H9 (cell line): ENCODE data around the gene CYBRD1. TPM values are rescaled to one million over a fixed set of nuclear protein-coding genes. Genes with fewer than 3 reads are reported as not detected.

Experiments
- DNase-seq: peaks from one replicate; pipeline ENCODE4 v3.0.0-alpha.2; 2017
- H2AFZ ChIP-seq: one replicate; pipeline ENCODE4 v1.6.1; 2013; ENCODE audit warnings: mild to moderate bottlenecking, low read length, control low read depth, moderate library complexity
- H2AK5ac ChIP-seq: 2 replicates; pipeline ENCODE4 v1.6.1; 2013; ENCODE audit warnings: low read length, control low read depth, mixed read lengths; ENCODE audit not compliant: insufficient read length
- H2BK120ac ChIP-seq: one replicate; pipeline ENCODE4 v1.6.1; 2013; ENCODE audit warnings: low read depth, mild to moderate bottlenecking, low read length, control low read depth, inconsistent platforms; ENCODE audit not compliant: poor library complexity, severe bottlenecking
- H2BK12ac ChIP-seq: 2 replicates; pipeline ENCODE4 v1.6.1; 2013; ENCODE audit warnings: low read length, control low read depth, mixed read lengths, low read depth; ENCODE audit not compliant: insufficient read length
- H2BK15ac ChIP-seq: 2 replicates; pipeline ENCODE4 v1.6.1; 2013; ENCODE audit warnings: low read depth, low read length, control low read depth
- H2BK20ac ChIP-seq: one replicate; pipeline ENCODE4 v1.6.1; 2013; ENCODE audit warnings: low read depth, mild to moderate bottlenecking, low read length, control low read depth, inconsistent platforms; ENCODE audit not compliant: poor library complexity, severe bottlenecking
- H2BK5ac ChIP-seq: 2 replicates; pipeline ENCODE4 v1.6.1; 2013; ENCODE audit warnings: low read length, control low read depth, mixed read lengths; ENCODE audit not compliant: insufficient read length
- H3K14ac ChIP-seq: 2 replicates; pipeline ENCODE4 v1.6.1; 2013; ENCODE audit warnings: low read length, control low read depth; ENCODE audit not compliant: insufficient read depth
- H3K18ac ChIP-seq: 2 replicates; pipeline ENCODE4 v1.6.1; 2013; ENCODE audit warnings: low read depth, mild to moderate bottlenecking, mixed read lengths, low read length, control low read depth; ENCODE audit not compliant: insufficient read length
- H3K23ac ChIP-seq: 2 replicates; pipeline ENCODE4 v1.6.1; 2013; ENCODE audit warnings: low read length, control low read depth, mixed read lengths, low read depth; ENCODE audit not compliant: insufficient read length
- H3K23me2 ChIP-seq: 2 replicates; pipeline ENCODE4 v1.6.1; 2013; ENCODE audit warnings: low read depth, mild to moderate bottlenecking, mixed read lengths, low read length, control low read depth; ENCODE audit not compliant: insufficient read length, poor library complexity, severe bottlenecking
- H3K27ac ChIP-seq: 2 replicates; pipeline ENCODE4 v1.5.1; 2013; ENCODE audit warnings: low read length, control low read depth, mixed read lengths, low read depth; ENCODE audit not compliant: insufficient read length
- H3K27me3 ChIP-seq: 2 replicates; pipeline ENCODE4 v1.6.1; 2013; ENCODE audit warnings: low read length, control low read depth, inconsistent platforms; ENCODE audit not compliant: insufficient read depth
- H3K4ac ChIP-seq: 2 replicates; pipeline ENCODE4 v1.6.1; 2013; ENCODE audit warnings: low read depth, mild to moderate bottlenecking, control low read depth, inconsistent platforms, low read length, moderate library complexity
- H3K4me1 ChIP-seq: 2 replicates; pipeline ENCODE4 v1.6.1; 2013; ENCODE audit warnings: low read length, control low read depth, inconsistent platforms; ENCODE audit not compliant: insufficient read depth
- H3K4me2 ChIP-seq: 2 replicates; pipeline ENCODE4 v1.6.1; 2013; ENCODE audit warnings: low read length, control low read depth, mixed read lengths; ENCODE audit not compliant: insufficient read length, insufficient read depth
- H3K56ac ChIP-seq: 2 replicates; pipeline ENCODE4 v1.6.1; 2013; ENCODE audit warnings: low read depth, mild to moderate bottlenecking, mixed read lengths, low read length, control low read depth; ENCODE audit not compliant: insufficient read length
- H3K79me1 ChIP-seq: 2 replicates; pipeline ENCODE4 v1.6.1; 2013; ENCODE audit warnings: low read depth, mild to moderate bottlenecking, moderate library complexity, low read length, control low read depth, inconsistent platforms; ENCODE audit not compliant: insufficient read depth, poor library complexity, severe bottlenecking
- H3K79me2 ChIP-seq: 2 replicates; pipeline ENCODE4 v1.6.1; 2013; ENCODE audit warnings: low read length, control low read depth, inconsistent platforms; ENCODE audit not compliant: insufficient read depth
- H3K9ac ChIP-seq: 2 replicates; pipeline ENCODE4 v1.6.1; 2013; ENCODE audit warnings: low read length, control low read depth, mixed read lengths; ENCODE audit not compliant: insufficient read length; ENCODE audit errors: extremely low read depth
- H3K9me3 ChIP-seq: one replicate; pipeline ENCODE4 v1.6.1; 2013; ENCODE audit warnings: low read depth, low read length, inconsistent platforms; ENCODE audit not compliant: control insufficient read depth
- H3T11ph ChIP-seq: one replicate; pipeline ENCODE4 v1.6.1; 2013; ENCODE audit warnings: mild to moderate bottlenecking, low read length, control low read depth, inconsistent platforms
- H4K20me1 ChIP-seq: one replicate; pipeline ENCODE4 v1.6.1; 2013; ENCODE audit not compliant: control insufficient read depth, insufficient read length, insufficient read depth
- H4K5ac ChIP-seq: 2 replicates; pipeline ENCODE4 v1.6.1; 2013; ENCODE audit warnings: low read depth, mild to moderate bottlenecking, mixed read lengths, low read length, control low read depth; ENCODE audit not compliant: insufficient read length
- H4K8ac ChIP-seq: replicated peaks from 2 replicates; pipeline ENCODE4 v1.6.1; 2013; ENCODE audit warnings: low read length, control low read depth, mixed read lengths, low read depth; ENCODE audit not compliant: insufficient read length
- H4K91ac ChIP-seq: 2 replicates; pipeline ENCODE4 v1.6.1; 2013; ENCODE audit warnings: low read depth, mild to moderate bottlenecking, moderate library complexity, mixed read lengths, low read length, control low read depth; ENCODE audit not compliant: insufficient read length
- H3K27ac Mint-ChIP-seq, 3 experiments: 2 replicates in 2 of 3; 3 replicates in 1 of 3; pipeline ENCODE4 v1.8.0; 2020 to 2021; ENCODE audit warnings: mixed read lengths in 3 of 3, mild to moderate bottlenecking in 1 of 3, moderate library complexity in 1 of 3
- H3K27me3 Mint-ChIP-seq: 2 replicates; pipeline ENCODE4 v1.8.0; 2021; ENCODE audit warnings: low read depth, mild to moderate bottlenecking, moderate library complexity, mixed read lengths
- H3K36me3 Mint-ChIP-seq, 3 experiments: 2 replicates in 2 of 3; 3 replicates in 1 of 3; pipeline ENCODE4 v1.8.0; 2020 to 2021; ENCODE audit warnings: low read depth in 3 of 3, mixed read lengths in 3 of 3; ENCODE audit not compliant: insufficient read depth in 1 of 3
- H3K4me1 Mint-ChIP-seq, 2 experiments: 2 replicates each; pipeline ENCODE4 v1.8.0; 2020; ENCODE audit warnings: mixed read lengths in 2 of 2
- H3K4me3 Mint-ChIP-seq, 2 experiments: 2 replicates in 1 of 2; 3 replicates in 1 of 2; pipeline ENCODE4 v1.8.0; 2020 to 2021; ENCODE audit warnings: mild to moderate bottlenecking in 2 of 2, mixed read lengths in 2 of 2, moderate library complexity in 1 of 2
- H3K9me3 Mint-ChIP-seq, 2 experiments: 2 replicates in 1 of 2; 3 replicates in 1 of 2; pipeline ENCODE4 v1.8.0; 2020; ENCODE audit warnings: mild to moderate bottlenecking in 2 of 2, mixed read lengths in 2 of 2, moderate library complexity in 1 of 2
- WGBS: extraction: QIAGEN DNeasy Blood & Tissue Kit; methylation state at CpG from one replicate; pipeline ENCODE4 v1.1.7; 2013; ENCODE audit warnings: missing lambda C conversion rate, low lambda C conversion rate, mixed read lengths; ENCODE audit not compliant: insufficient read length; ENCODE audit errors: extremely low coverage; 5-methylcytosine and 5-hydroxymethylcytosine counted together
- total RNA-seq: library from RNA; stranded (reverse); gene quantifications from 2 replicates; pipeline ENCODE4 v1.2.1, GENCODE V29; 2021
- TF ChIP-seq, protein P1 (sequence below): fragments of 200-600 bp; sonication (generic); conservative IDR thresholded peaks from 3 replicates; pipeline ENCODE4 v1.8.0; 2021; ENCODE audit warnings: antibody characterized with exemption, mild to moderate bottlenecking

CYBRD1 gene
- total RNA-seq, 1 experiment from 2014 or later: 3.6 TPM

DNA sequence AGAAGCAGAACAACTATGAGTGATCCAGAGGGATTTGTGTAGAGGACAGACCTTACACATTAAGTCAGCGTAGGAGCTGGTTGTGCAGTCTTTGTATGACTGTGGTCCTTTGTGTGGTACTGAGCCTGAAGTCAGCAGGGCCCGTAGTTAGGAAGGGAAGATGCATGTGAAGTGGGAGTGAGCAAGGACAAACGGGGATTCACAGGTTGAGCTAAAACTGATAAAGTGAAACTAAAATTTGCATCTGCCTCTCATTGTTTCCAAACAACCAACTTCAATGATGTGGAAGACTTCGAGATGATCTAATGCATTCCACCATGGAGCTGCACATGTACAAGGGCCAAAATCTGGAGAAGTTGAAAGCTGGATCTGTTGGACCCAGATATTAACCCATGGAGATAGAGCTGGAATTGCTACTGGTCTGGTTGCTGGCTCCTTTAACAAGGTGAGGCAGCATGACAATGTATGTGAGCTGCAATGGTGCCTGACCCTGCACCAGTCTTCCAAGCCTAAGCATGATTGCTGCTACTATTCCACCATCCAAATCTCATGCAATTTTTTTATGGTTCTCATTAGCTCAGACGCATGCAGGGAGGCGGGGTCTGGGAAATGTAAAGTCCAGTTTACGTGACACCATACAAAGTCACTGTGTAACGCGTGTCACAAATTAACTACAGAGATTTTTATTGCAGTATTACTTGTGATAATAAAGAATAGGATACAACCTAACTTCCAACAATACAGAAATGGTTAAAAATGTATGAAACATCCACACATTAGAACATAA is 12.1 kb upstream of the CYBRD1 start:
- no peaks in the 10 kb centered on the region; a peak in 1 of 7 replicates for H3K36me3 Mint-ChIP-seq
- no peaks in the 10 kb centered on the region for H3K79me2 ChIP-seq
- H4K8ac ChIP-seq: no peak overlapping the region
- no peak overlapping the region for H3K27ac Mint-ChIP-seq
- no peak overlapping the region for H3K4me3 Mint-ChIP-seq
- peaks cover 4% of the 10 kb centered on the region; the same call in 1 of the 2 replicates for H3K4me1 ChIP-seq
- no peak overlapping the region for H2BK15ac ChIP-seq
- H3K9me3 Mint-ChIP-seq: no peaks in the 10 kb centered on the region
- H2AK5ac ChIP-seq: no peak overlapping the region
- no peaks in the 10 kb centered on the region for H3K23me2 ChIP-seq
- H3K9ac ChIP-seq: no peak overlapping the region
- H2BK120ac ChIP-seq: no peak overlapping the region
- H3K4me1 Mint-ChIP-seq: peaks cover 16% of the 10 kb centered on the region in 2 experiments
- H3K4ac ChIP-seq: no peak overlapping the region
- no peak overlapping the region for H2AFZ ChIP-seq
- no peak overlapping the region for H3T11ph ChIP-seq
- no peak overlapping the region for H3K4me2 ChIP-seq
- H3K14ac ChIP-seq: no peak overlapping the region
- no peaks in the 10 kb centered on the region for H4K20me1 ChIP-seq
- no peak overlapping the region for H3K27ac ChIP-seq
- no peak overlapping the region for H4K5ac ChIP-seq
- no peak overlapping the region for H3K56ac ChIP-seq
- no peak for DNase-seq
- no peak overlapping the region for H2BK5ac ChIP-seq
- TF ChIP-seq, protein P1, sequence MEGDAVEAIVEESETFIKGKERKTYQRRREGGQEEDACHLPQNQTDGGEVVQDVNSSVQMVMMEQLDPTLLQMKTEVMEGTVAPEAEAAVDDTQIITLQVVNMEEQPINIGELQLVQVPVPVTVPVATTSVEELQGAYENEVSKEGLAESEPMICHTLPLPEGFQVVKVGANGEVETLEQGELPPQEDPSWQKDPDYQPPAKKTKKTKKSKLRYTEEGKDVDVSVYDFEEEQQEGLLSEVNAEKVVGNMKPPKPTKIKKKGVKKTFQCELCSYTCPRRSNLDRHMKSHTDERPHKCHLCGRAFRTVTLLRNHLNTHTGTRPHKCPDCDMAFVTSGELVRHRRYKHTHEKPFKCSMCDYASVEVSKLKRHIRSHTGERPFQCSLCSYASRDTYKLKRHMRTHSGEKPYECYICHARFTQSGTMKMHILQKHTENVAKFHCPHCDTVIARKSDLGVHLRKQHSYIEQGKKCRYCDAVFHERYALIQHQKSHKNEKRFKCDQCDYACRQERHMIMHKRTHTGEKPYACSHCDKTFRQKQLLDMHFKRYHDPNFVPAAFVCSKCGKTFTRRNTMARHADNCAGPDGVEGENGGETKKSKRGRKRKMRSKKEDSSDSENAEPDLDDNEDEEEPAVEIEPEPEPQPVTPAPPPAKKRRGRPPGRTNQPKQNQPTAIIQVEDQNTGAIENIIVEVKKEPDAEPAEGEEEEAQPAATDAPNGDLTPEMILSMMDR: no peak
- no peaks in the 10 kb centered on the region for H3K79me1 ChIP-seq
- no peaks in the 10 kb centered on the region for H3K9me3 ChIP-seq
- H3K27me3 Mint-ChIP-seq: no peaks in the 10 kb centered on the region; the same call in none of the 2 replicates
- H2BK12ac ChIP-seq: no peak overlapping the region
- no peak overlapping the region for H3K23ac ChIP-seq
- H3K18ac ChIP-seq: no peak overlapping the region
- no peak overlapping the region for H4K91ac ChIP-seq
- H2BK20ac ChIP-seq: no peak overlapping the region
- WGBS: no CpG with 5 or more reads among the region's 9 CpGs
- H3K27me3 ChIP-seq: no peaks in the 10 kb centered on the region
